ENCODE measurements around the gene NAPA.

NAPA gene

DNA sequence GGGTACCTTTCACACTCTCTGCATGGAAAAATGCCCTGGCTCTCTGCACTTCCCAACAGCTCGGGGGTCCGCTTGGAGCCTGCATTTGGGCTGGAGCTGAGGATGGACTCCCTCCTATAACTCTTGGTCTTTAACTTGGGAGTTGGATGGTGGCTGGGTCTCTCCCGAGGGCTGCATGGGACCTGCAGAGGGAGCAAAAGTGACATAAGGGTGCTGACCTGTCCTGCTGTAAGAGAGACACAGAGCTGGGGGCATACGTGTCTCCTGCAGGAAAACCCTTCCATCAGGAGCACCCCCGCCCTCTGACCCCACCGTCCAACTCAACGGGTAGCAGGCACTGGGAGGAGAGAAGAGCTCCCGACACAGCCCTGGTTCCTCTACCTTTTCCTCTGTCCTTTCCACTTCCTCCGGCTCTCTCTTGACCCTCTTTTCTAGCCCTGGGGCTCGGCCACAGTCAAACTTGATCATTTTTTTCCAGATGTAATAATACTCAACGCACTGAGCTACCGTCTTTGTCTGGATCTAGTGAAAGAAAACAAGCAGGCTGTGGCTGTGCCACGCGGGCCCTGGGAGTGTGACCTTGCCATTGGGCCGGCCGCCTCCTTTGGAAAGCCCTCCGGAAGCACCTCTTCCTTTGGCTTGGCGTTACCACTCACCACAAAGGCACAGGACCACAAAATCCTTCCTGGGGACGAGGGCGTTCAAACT is 6.8 kb upstream of the NAPA start:
- DNase-seq (ENCODE audit: low spot score): no peak

DNA sequence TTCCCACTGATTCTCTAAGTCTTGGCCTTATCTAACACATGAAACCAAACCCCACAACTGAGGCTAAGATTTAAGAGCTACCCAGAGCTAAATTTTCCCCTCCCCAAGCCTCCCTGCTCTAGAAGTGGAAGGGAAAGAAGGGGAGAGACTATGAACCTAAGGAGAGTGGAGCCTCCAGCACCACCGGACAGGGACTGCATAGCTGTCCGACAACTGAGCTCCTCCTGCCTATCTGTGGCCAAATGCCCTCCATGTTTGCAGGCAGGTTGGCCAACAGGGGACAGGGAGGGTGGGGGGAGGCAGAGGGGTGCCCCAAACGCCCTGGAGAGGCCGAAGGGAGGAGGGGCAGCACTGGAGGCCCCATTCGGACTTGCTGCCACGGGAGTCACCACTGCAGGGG is 6.0 kb upstream of the NAPA start:
- no peak for DNase-seq (ENCODE audit: low spot score)

DNA sequence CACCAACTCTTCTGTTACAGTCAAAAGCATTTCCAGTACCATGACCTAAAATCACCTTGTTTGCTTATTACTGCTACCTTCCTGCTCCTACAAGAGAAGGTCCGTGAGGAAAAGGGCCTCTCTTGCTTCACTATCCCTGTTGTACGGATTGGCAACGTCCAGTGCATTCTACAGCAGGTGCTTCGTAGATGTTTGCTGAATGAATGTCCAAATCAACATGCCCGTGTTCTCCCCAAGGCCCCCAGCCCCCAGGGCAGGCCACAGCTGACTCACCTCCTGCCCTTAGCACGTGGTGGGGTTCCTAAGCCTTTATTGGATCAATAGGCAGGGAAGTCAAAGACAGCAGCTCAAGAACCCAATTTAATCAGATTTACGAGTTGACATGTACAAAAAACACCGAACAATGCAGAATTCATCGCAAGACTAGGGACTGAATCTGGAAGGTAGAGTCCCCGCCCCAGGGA is 5.5 kb upstream of the NAPA start:
- no peak for DNase-seq (ENCODE audit: low spot score)

DNA sequence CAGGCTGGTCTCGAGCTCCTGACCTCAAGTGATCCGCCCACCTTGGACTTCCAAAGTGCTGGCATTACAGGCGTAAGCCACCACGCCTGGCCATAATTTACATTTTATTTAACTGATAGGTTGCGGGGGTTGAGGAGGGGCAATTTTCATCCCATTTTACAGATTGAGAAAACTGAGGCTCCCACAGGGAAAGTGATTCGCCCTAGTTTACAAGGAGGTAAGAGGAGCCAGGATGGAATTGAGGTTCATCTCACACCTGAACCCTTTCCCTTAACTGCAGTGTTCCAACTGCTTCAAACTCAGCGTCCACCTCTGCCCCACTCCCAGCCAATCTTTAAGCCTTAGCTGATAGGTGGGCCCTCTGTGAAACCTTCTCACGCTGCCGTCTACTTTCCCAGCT is 4.0 kb upstream of the NAPA start:
- no peak for DNase-seq (ENCODE audit: low spot score)

DNA sequence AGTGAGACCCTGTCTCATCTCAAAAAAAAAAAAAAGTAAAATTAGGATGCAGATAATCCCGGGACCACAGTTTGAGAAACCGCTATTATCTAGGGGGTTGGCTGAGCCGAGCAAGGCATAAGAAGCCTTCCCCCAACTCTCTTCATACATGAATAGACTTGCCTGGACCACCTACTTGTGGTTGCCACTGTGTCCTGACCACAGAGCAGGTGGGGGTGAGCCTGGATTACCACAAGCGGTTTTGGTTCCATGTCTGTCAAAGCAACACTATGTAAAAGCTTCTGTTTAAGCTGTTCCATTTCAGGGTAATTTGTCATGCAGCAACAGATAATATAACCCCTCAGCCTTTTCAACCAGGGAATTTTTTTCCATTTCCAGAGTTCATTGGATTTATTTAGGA is 3.3 kb upstream of the NAPA start:
- DNase-seq (ENCODE audit: low spot score): peak; percentile 29

DNA sequence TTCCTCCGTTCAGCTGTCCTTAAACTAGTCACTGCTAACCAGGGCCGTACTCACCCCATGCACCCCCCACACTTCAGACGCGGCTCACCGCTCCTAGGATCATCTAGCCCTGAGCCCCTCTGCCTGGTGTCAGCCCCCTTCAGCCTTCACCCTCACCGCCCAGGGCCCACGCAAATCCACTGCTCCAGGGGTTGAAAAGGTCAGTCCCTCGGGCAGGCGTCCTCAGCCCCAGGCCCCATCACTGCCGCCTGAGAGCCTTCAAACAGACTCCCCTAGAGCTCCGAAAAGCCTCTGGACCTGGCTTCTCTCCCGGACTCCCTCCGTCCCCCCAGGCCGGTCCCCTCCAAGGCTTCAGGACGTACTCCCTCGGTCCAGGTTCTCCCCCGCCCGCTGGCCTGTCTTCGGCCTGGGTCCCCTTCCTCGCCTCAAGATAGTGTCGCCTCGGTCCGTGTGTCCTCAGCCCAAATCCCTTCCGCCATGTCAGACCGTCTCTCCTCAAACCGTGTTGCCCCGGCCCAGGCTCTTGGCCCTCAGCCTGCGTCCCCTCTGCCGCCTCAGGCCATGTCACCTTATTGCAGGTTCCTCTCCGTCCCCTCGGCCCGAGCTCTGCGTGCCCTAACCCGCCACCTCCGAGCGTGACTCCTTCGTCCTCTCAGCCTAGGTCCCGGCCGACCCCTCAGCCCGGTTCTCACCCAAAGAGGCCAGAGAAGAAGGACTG is 553 bp downstream of the NAPA start:
- no peak for DNase-seq (ENCODE audit: low spot score)

DNA sequence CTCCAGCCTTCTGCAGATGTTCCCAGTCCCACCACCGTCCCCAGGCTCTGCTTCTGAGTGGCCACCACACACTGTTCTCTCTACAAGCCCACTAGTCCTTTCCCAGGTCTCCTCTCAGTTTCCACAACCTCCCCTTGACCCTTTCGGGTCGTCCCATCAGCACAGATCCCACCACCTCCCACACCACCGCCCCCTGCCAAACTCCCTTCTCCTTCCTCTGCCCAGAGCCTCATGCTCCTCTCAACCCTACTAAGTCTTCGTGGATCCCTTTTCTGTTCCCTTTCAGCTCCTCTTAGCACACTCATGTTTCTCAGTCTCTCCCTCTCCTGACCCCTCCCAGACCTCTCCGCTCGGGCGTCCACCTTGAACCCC is 1.9 kb downstream of the NAPA start:
- DNase-seq (ENCODE audit: low spot score): no peak

DNA sequence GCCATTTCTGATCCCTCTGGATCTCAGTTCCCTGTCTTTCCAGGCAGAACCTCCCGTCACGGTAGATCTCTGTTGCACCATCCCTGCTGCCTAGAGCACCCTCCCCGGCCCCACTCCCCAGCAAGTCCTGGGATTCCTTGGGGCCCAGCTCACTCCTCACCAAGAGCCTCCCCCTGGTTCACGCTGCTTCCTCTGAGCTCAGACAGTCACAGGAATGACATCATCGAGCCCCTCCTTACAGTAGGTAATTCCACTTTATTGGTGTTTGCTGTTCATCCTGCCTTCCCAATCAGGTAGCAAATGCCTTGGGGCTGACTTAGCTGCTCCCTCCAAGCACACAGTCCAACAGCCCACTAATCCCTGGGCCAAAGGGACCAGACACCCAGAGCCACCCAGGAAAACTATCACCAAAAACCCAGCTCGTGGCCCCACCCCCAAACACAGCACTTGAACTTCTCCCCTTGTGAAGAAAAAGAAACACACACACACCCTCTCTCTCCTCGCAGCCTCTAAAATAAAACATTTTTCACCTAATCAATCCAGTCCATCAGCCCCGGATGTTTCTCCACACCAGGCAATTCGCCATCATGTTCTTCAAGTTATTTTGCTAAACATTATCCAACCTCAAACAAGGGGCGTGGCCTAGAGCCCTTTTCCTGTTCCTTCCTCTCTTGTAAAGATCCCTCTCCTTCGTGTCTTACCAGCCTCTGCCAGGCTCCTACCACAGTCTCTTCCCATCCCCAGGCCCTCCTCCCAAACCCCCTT is 2.5 kb downstream of the NAPA start:
- DNase-seq (ENCODE audit: low spot score): no peak

DNA sequence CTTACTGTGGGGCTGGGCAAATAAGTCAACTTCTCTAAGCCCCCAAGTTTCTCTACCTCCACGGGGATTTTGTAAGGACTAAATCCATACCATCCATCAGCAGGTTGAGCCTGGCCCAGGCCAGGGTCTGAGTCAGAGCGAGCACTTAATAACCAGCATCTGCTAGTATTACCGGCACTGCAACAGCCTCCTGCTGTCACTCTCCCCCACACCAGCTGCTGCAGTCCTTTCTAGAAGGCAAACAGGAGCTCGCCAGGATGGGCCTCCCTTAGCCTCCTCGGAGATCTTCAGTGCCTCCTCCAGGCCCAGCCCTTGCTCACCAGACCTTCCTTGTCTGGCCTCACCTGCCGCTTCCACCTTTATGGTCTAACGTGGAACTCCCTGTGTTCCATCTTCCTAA is 3.2 kb downstream of the NAPA start:
- no peak for DNase-seq (ENCODE audit: low spot score)

DNA sequence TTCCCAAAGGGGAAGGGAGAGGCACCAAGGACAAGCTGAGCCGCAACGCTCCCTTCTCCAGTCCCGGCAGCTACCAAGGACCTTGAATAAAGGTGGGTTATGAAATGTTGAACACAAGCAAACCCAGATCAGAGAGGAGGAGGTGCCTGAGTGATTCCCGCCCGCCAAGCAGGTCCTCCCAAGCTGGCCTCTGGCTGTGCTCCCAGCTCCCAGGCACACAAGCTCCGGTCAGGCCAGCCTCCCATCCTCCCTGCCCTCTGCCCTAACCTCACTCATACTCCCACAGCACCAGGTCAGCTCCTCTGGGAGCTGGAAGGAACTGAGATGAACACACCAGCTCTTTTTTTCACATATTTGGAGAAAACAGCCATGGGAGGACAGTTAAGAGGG is 3.7 kb downstream of the NAPA start:
- no peak for DNase-seq (ENCODE audit: low spot score)

DNA sequence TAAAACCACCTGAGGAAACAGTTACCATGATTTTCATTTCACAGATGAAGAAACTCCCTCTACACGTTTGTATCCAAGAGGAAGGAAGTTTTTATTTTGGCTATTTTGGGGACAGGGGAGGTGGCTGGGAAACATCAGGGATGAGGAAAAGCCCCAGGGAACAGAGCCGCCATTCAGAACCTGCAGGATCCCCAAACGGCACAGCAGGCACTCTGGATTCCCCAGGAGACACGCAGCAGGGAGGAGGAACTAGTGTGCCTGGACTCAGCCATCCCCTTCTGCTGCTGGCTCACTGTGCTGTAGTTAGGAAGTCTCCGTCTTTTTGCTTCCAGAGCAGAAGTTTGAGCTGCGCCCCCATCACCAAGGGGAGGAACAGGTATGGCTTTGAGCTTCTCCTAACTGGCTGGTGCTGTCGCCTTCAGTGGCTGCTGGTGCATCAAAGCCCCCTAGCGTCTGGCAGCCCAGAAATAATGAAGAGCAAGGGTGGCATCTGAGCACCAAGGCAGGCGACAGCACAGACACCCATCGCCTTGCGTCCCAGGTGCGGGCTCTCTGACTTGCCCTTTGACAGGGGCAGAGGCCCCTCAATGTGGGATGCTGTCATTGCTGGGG is 4.2 kb downstream of the NAPA start:
- DNase-seq (ENCODE audit: low spot score): no peak

DNA sequence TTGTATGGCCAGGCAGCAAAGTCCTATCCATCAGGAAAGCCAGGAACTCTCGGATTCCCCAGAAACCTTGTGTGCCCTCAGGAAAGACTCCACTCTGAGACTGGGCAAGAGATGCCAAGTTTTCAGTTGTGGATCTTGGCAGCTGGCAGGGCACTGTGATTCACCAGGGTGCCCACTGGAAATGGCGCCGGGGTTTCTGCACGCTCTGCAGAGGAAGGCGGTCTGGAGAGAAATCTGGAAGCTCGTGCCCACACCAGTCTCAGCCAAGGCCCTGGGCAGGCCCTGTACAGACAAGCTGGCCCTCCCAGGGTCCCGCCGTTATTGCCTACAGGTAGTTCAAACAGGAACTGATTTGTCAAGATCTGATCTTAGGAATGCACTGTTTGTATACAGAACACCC is 4.9 kb downstream of the NAPA start:
- DNase-seq (ENCODE audit: low spot score): no peak

DNA sequence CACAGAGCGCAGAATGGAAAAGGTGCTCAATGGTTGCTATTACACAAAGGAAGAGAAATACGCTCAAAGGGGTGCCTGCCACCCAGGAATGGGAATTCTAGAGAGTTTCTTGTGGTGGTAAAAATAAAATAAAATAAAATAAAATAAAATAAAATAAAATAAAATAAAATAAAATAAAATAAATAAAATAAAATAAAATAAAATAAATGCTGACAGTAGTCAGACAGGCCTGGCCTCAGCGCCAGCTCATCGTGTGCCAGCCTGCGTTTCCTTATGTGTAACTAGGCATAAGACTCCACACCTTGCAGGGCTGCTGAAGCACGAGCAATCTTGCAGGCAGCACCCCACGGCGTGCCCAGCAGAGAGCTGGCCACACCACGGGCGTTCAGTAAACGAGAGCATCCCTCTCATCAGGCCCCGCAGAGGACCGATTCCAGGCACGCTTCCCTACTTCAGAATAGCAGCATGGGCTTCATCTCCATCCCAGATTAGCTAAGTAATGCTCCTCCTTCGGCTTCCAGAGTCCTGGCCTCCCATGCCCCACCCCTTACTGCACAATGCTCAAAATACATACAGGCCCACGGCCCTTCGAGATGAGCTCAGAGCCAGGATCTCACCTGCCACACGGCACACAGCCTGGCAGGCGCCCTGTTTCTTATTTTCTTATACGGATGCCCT is 5.6 kb downstream of the NAPA start:
- no peak for DNase-seq (ENCODE audit: low spot score)

DNA sequence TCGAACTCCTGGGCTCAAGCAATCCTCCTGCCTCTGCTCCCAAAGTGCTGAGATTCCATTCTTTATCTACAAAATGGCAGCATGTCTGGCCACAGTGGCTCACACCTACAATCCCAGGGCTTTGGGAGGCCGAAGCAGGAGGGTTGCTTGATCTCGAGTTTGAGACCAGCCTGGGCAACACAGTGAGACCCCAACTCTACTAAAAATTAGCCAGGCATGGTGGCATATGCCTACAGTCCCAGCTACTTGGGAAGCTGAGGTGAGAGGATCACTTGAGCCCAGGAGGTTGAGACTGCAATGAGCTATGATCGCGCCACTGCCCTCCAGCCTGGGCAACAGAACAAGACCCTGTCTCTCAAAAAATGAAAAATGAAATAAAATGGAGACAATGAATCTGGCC is 6.1 kb downstream of the NAPA start:
- no peak for DNase-seq (ENCODE audit: low spot score)

DNA sequence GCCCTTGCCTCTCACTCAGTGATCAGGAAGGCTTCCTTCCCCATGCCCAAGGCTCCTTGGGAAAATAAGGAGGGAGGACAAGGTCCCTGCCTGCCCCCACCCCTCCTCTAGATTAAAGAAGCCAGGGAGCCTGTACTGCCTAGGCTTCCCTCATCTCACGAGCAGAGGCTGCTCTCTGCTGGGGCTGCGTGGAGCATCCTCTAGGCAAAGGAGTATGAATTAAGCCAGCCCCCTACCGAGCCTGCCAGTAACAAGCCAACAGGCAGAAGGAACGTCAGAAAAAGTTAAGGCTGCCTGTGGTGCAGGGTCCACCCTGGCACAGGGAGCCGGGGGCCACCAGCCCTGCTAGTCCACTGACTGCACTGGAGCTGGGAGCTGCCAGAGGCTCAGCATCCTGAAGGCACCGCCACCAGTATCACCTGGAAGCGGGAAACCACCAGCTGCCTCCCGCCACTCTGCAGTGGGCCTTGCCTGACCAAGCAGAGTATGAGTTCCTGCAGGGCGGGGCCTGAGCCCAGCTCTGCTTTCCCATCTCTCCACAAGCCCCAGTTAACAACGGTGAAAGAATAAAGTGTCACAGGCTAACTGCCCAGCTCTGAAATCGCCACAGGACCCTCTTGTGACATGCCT is 6.8 kb downstream of the NAPA start:
- no peak for DNase-seq (ENCODE audit: low spot score)

DNA sequence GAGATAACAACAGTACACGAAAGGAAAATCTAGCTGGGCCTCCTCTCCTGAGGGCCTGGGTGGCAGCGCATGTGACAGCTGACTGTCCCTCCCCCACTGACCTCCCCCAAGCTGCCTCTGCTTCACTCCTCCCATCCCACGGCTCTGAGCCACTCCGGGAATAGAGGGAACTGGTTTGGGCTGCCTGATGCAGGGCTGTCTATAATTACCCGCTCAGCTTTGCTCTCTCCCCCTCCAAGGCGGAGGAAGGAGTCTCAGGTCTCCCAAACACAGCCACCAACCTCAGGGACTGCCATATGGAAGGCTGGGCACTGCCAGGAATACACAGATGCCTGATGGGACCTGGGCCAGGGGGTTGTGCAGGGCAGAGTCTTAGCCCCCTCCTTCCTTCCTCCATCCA is 7.9 kb downstream of the NAPA start:
- no peak for DNase-seq (ENCODE audit: low spot score)

DNA sequence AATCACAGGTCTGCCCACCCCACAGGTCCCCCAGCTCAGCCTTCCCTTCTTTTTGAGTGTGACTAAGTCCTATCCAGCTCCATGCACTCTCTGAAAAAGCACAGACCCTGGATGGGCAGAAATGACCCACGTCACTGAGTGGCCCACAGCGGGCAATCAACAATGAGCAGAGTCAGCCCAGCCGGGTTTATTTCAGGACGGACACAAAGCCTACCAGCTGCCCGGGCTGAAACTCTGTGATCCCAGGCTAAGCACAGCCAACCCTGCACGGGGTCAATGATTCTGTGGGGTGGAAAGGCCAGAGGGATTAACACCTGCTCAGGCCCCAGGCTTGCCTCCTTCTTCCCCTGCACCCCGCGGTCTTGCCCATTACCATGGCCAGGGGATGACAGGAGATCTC is 8.4 kb downstream of the NAPA start:
- DNase-seq (ENCODE audit: low spot score): no peak

DNA sequence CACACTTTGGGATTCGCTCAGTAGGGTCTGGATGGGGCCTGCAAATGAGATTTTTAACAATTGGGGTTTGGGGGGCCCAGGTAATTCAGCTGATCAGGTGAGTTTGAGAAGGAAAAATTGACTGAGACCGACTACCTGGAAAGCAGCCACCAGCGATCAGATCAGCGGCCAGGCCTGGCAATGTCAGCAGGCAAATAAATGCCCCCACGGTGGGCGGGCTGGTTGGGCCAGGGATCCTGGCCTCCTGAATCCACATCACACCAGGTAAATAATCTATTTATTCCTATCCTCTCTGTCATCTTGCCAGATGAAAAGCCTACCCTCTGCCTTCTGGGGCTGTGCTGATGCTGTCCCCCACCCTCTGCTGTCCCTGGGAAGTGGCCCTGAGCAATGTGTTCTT is 9.4 kb downstream of the NAPA start:
- DNase-seq (ENCODE audit: low spot score): no peak

DNA sequence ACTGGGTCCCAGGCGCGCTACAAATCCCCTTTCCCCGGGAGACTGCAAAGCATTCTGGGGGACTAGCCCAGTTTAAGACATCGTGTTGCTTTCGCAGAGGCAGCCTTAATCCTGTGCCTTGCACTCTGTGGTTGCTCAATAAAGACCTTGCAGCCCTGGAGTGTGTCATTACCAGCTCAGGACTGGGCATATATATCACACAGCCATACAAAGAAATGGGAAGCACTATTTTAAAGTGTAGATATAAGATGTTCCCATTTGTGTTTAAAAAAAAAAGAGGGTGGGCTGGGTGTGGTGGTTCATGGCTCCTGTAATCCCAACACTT is 11.1 kb downstream of the NAPA start:
- DNase-seq (ENCODE audit: low spot score): no peak

DNA sequence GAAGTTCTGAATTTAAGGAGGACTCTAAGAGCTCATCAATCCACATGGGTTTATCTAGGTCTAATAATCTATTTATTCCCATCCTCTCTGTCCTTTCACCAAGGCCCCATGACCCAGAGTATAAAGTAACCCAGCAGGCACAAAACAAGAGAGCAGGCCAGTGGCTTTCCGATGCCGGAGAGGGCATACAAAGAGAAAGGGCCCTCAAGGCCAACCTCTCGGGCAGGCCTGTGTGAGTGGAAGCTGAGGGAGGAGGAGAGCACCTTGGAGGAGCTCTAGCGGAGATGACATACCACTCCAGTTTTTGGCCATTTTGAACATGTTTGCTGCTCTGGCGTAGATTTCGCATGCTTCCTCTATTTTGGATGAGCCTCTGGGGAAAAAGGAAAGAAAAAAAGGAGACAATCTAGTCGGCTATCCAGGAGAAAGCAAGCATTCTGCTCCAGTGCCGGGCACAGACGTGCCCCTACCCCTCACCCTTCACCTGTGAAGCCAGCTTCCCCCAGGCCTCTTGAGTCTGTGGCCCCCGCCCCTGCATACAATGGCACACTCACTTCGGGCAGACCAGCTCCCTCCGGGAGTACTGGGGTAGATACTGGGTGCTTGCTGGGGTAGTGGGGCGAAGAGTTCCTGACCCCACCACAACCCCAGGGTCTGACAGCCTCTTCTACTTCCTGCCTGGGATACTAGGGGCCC is 11.6 kb downstream of the NAPA start:
- DNase-seq (ENCODE audit: low spot score): no peak

Measured in activated CD4-positive, alpha-beta T cell treated with anti-CD3 and anti-CD28 coated beads, Interleukin-2, Interleukin-4, amounts not matched to agents 100 ng/mL and 50 ng/mL, durations not matched to agents 16 hours and 8 hours (primary cell).